Astrocyte (in vitro differentiated cells and primary cell): ENCODE results near the gene BACH2. TPM values are rescaled to one million over a fixed set of nuclear protein-coding genes. Genes with fewer than 3 reads are reported as not detected.

Source experiments
- DNase-seq: peaks from one replicate; pipeline ENCODE4 v3.0.0-alpha.2; 2010; ENCODE audit warnings: low read depth
- FAIRE-seq: peaks from 2 replicates; lab custom pipeline; 2011; peaks lifted over from hg19 to GRCh38; lab: Jason Lieb, UNC
- H2AFZ ChIP-seq: 2 replicates; pipeline ENCODE4 v1.6.0; 2012; ENCODE audit warnings: low read depth, low read length, inconsistent platforms
- H3K27ac ChIP-seq: 2 replicates; pipeline ENCODE4 v1.5.1; 2011; ENCODE audit warnings: low read depth, low read length, inconsistent platforms
- H3K27me3 ChIP-seq: 2 replicates; pipeline ENCODE4 v1.6.0; 2011; ENCODE audit warnings: low read length, inconsistent platforms; ENCODE audit not compliant: insufficient read depth
- H3K36me3 ChIP-seq: 2 replicates; pipeline ENCODE4 v1.5.1; 2011; ENCODE audit warnings: low read length, inconsistent platforms; ENCODE audit not compliant: insufficient read depth
- H3K4me1 ChIP-seq: 2 replicates; pipeline ENCODE4 v1.5.1; 2011; ENCODE audit warnings: low read length, inconsistent platforms; ENCODE audit not compliant: insufficient read depth
- H3K4me2 ChIP-seq: 2 replicates; pipeline ENCODE4 v1.6.0; 2012; ENCODE audit warnings: low read length, inconsistent platforms
- H3K4me3 ChIP-seq: 2 replicates; pipeline ENCODE4 v1.5.1; 2011; ENCODE audit warnings: low read depth, mild to moderate bottlenecking, low read length, inconsistent platforms; ENCODE audit not compliant: insufficient read depth
- H3K79me2 ChIP-seq: 2 replicates; pipeline ENCODE4 v1.6.0; 2012; ENCODE audit warnings: mild to moderate bottlenecking, low read length, inconsistent platforms; ENCODE audit not compliant: insufficient read depth
- H3K9ac ChIP-seq: 2 replicates; pipeline ENCODE4 v1.6.0; 2012; ENCODE audit warnings: mild to moderate bottlenecking, low read length, inconsistent platforms
- H3K9me3 ChIP-seq: 2 replicates; pipeline ENCODE4 v1.5.1; 2012; ENCODE audit warnings: low read depth, mild to moderate bottlenecking, low read length, inconsistent platforms; ENCODE audit not compliant: insufficient read depth
- H4K20me1 ChIP-seq: 2 replicates; pipeline ENCODE4 v1.6.0; 2012; ENCODE audit warnings: low read length, inconsistent platforms; ENCODE audit not compliant: insufficient read depth
- H3K27ac Mint-ChIP-seq: one replicate; pipeline ENCODE4 v1.8.0; 2021; ENCODE audit warnings: mild to moderate bottlenecking, mixed read lengths; ENCODE audit not compliant: unreplicated experiment
- H3K27me3 Mint-ChIP-seq: one replicate; pipeline ENCODE4 v1.8.0; 2021; ENCODE audit warnings: low read depth, mixed read lengths; ENCODE audit not compliant: unreplicated experiment
- H3K36me3 Mint-ChIP-seq: one replicate; pipeline ENCODE4 v1.8.0; 2021; ENCODE audit warnings: low read depth, mixed read lengths; ENCODE audit not compliant: unreplicated experiment
- H3K4me1 Mint-ChIP-seq: one replicate; pipeline ENCODE4 v1.8.0; 2021; ENCODE audit warnings: low read depth, mixed read lengths; ENCODE audit not compliant: unreplicated experiment
- H3K4me3 Mint-ChIP-seq: one replicate; pipeline ENCODE4 v1.8.0; 2021; ENCODE audit warnings: mild to moderate bottlenecking, moderate library complexity, mixed read lengths; ENCODE audit not compliant: unreplicated experiment
- H3K9me3 Mint-ChIP-seq: one replicate; pipeline ENCODE4 v1.8.0; 2021; ENCODE audit warnings: mild to moderate bottlenecking, mixed read lengths; ENCODE audit not compliant: unreplicated experiment
- EZH2 ChIP-seq: IDR thresholded peaks from 2 replicates; pipeline ENCODE4 v1.6.1; 2012; ENCODE audit warnings: mild to moderate bottlenecking, low read length, inconsistent platforms; ENCODE audit not compliant: insufficient read depth
- total RNA-seq: library from RNA; stranded (reverse); gene quantifications from 2 replicates; pipeline ENCODE4 v1.2.1, GENCODE V29; 2021
- TF ChIP-seq, protein P1 (sequence below): IDR thresholded peaks from 2 replicates; pipeline ENCODE4 v1.5.1; 2011; ENCODE audit warnings: low read depth, mild to moderate bottlenecking, inconsistent platforms, low read length, moderate library complexity; ENCODE audit not compliant: insufficient read depth

Gene BACH2
- total RNA-seq, 1 donor from 2014 or later = 17.5 TPM

DNA sequence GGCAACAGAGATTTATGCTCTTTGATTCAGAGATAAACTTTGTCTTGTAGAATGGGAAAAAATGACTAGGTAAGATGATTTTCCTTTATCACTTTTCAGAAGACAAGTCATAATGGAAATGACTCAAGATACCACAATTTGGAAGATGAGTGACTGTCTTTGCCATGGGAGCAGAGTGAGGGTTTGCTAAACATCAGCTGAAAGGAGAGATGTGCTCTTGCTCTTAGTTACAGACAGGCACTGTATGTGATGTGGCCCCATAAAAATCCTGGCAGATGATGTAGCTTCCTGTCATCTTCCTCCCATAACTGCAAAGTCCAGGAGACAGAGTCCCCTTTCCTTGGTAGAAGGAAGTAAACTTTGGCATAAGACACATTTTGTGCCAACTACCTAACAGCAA, 47.6 kb downstream of the BACH2 start:
- H3K36me3 ChIP-seq = no peaks in the 10 kb centered on the region
- DNase-seq = no peak
- no peaks in the 10 kb centered on the region for H3K36me3 Mint-ChIP-seq
- H3K9ac ChIP-seq = no peak overlapping the region
- H3K4me3 ChIP-seq = no peak overlapping the region
- no peak overlapping the region for H3K4me2 ChIP-seq
- TF ChIP-seq EZH2 = no peak
- TF ChIP-seq, protein P1, sequence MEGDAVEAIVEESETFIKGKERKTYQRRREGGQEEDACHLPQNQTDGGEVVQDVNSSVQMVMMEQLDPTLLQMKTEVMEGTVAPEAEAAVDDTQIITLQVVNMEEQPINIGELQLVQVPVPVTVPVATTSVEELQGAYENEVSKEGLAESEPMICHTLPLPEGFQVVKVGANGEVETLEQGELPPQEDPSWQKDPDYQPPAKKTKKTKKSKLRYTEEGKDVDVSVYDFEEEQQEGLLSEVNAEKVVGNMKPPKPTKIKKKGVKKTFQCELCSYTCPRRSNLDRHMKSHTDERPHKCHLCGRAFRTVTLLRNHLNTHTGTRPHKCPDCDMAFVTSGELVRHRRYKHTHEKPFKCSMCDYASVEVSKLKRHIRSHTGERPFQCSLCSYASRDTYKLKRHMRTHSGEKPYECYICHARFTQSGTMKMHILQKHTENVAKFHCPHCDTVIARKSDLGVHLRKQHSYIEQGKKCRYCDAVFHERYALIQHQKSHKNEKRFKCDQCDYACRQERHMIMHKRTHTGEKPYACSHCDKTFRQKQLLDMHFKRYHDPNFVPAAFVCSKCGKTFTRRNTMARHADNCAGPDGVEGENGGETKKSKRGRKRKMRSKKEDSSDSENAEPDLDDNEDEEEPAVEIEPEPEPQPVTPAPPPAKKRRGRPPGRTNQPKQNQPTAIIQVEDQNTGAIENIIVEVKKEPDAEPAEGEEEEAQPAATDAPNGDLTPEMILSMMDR = no peak
- no peak overlapping the region for H2AFZ ChIP-seq
- H3K4me1 ChIP-seq = no peaks in the 10 kb centered on the region
- no peak overlapping the region for H3K4me3 Mint-ChIP-seq
- H3K4me1 Mint-ChIP-seq = peaks cover 21% of the 10 kb centered on the region
- H4K20me1 ChIP-seq = no peaks in the 10 kb centered on the region
- no peak overlapping the region for H3K27ac ChIP-seq
- H3K27me3 Mint-ChIP-seq = no peaks in the 10 kb centered on the region
- H3K27me3 ChIP-seq = no peaks in the 10 kb centered on the region
- H3K27ac Mint-ChIP-seq = no peak overlapping the region
- H3K9me3 ChIP-seq = no peaks in the 10 kb centered on the region
- H3K9me3 Mint-ChIP-seq = no peaks in the 10 kb centered on the region
- peak; percentile 32 for FAIRE-seq
- no peaks in the 10 kb centered on the region for H3K79me2 ChIP-seq

DNA sequence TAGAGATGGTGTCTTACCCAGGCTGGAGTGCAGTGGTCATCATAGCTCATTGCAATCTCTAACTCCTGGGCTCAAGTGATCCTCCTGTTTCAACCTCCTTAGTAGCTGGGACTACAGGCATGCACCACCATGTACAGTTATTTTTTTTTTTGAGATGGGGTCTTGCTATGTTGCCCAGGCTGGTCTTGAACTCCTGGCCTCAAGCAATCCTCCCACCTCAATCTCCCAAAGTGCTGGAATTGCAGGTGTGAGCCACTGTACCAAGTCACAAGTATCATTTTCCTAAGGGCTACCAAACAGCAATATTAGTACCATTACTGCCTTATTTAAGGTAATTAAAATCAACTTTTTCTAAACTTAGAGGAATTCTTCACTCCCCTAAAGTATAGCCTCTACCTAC, 49.4 kb downstream of the BACH2 start:
- no peak for FAIRE-seq
- H3K9ac ChIP-seq = no peak overlapping the region
- TF ChIP-seq, protein P1 = no peak
- no peak for TF ChIP-seq EZH2
- Mint-ChIP-seq H3K27ac (no peak overlapping the region), H3K4me3 (no peak overlapping the region), H3K27me3 (no peaks in the 10 kb centered on the region), H3K9me3 (no peaks in the 10 kb centered on the region), H3K4me1 (peaks cover 21% of the 10 kb centered on the region), H3K36me3 (no peaks in the 10 kb centered on the region)
- no peak for DNase-seq
- H3K27me3 ChIP-seq = no peaks in the 10 kb centered on the region
- H3K36me3 ChIP-seq = no peaks in the 10 kb centered on the region
- H3K4me2 ChIP-seq = no peak overlapping the region
- no peaks in the 10 kb centered on the region for H3K79me2 ChIP-seq
- no peak overlapping the region for H2AFZ ChIP-seq
- no peaks in the 10 kb centered on the region for H4K20me1 ChIP-seq
- H3K27ac ChIP-seq = no peak overlapping the region
- H3K9me3 ChIP-seq = no peaks in the 10 kb centered on the region
- no peaks in the 10 kb centered on the region for H3K4me1 ChIP-seq
- no peak overlapping the region for H3K4me3 ChIP-seq

DNA sequence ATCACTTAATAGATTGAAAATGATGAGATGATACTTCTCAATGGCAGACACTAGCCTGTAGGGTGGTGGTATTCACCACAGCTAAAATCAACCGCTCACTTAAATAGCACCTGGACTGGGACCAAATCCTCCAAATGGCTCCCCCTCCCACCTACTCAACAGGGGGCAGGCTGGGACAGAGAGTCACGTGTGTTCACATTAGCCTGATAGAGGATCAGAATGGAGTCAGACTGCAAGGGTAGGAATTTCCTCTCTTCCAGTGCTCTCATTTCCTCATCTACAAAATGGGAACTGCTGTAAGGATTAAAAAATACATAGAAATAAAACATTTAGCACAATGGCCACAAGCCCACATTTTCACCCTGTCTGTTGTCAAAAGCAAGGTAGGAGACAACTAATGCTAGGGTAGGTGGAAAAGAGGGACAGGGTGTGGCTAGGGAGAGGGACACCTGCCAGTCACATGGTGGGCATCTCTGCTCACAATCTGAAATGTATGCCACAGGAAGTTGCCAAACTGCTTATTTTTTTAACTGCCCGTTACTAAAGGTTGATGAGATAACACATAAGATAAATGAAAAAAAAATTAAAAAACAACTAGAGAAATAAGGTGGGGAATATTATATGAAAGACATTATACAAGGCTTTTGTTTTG, 55.3 kb downstream of the BACH2 start:
- H3K36me3 ChIP-seq = no peaks in the 10 kb centered on the region
- no peaks in the 10 kb centered on the region for H3K36me3 Mint-ChIP-seq
- H3K4me3 ChIP-seq = no peak overlapping the region

More for the DNA sequence above, 55.3 kb downstream of the BACH2 start:
- H3K27me3 Mint-ChIP-seq = no peaks in the 10 kb centered on the region
- no peak overlapping the region for H3K4me3 Mint-ChIP-seq
- DNase-seq (no peak), FAIRE-seq (no peak)
- H3K9me3 Mint-ChIP-seq = no peaks in the 10 kb centered on the region
- no peaks in the 10 kb centered on the region for H3K27me3 ChIP-seq
- H3K4me2 ChIP-seq = no peak overlapping the region
- no peaks in the 10 kb centered on the region for H3K4me1 ChIP-seq
- no peak overlapping the region for H3K27ac Mint-ChIP-seq
- no peak overlapping the region for H3K27ac ChIP-seq
- H3K79me2 ChIP-seq = no peaks in the 10 kb centered on the region
- no peaks in the 10 kb centered on the region for H3K9me3 ChIP-seq
- TF ChIP-seq, protein P1 = no peak
- H3K9ac ChIP-seq = no peak overlapping the region
- no peak overlapping the region for H2AFZ ChIP-seq
- peaks cover 9% of the 10 kb centered on the region for H3K4me1 Mint-ChIP-seq
- no peaks in the 10 kb centered on the region for H4K20me1 ChIP-seq
